OCI-LY3 (cell line): ENCODE results near the gene ZFAND2A.

Experiments
- EZH2phosphoT487 ChIP-seq: fragments of 200-600 bp; shearing (Covaris generic); IDR thresholded peaks from 2 replicates; pipeline ENCODE4 v1.6.1; 2018; ENCODE audit warnings: antibody characterized with exemption, mixed run types, low read depth
- TF ChIP-seq, protein P1 (sequence below): fragments of 200-600, 300-600 bp; sonication (generic); IDR thresholded peaks from 2 replicates; pipeline ENCODE4 v1.5.1; 2014; ENCODE audit warnings: antibody characterized with exemption, low read length, low read depth

DNA sequence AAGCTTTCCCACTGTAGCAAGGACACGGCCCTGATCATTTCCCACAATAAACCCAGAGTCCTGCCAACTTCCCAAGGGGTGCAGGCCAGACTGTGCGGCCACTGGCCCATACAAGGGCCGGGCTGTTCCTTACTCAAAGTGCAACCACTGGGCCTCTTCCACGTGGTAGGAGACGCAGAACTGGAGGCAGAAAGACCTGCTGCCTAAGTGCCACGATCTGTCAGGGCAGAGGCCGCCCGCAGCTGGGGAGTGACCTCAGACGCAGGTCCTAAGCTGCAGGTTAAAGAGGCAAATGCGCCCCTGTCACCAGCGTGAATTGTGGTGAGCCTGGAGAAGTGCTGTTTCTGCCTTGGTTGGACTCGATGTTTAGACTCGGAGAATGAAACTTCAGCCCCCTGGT is 45.9 kb downstream of the ZFAND2A start:
- TF ChIP-seq, protein P1, sequence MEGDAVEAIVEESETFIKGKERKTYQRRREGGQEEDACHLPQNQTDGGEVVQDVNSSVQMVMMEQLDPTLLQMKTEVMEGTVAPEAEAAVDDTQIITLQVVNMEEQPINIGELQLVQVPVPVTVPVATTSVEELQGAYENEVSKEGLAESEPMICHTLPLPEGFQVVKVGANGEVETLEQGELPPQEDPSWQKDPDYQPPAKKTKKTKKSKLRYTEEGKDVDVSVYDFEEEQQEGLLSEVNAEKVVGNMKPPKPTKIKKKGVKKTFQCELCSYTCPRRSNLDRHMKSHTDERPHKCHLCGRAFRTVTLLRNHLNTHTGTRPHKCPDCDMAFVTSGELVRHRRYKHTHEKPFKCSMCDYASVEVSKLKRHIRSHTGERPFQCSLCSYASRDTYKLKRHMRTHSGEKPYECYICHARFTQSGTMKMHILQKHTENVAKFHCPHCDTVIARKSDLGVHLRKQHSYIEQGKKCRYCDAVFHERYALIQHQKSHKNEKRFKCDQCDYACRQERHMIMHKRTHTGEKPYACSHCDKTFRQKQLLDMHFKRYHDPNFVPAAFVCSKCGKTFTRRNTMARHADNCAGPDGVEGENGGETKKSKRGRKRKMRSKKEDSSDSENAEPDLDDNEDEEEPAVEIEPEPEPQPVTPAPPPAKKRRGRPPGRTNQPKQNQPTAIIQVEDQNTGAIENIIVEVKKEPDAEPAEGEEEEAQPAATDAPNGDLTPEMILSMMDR: no peak
- no peak for TF ChIP-seq EZH2phosphoT487
